Esophagus muscularis mucosa (tissue), 4 donors: Measurements from ENCODE around the gene PDE1C.

Source experiments
- EP300 ChIP-seq: sonication (generic); formaldehyde crosslinking; IDR thresholded peaks from one replicate; pipeline ENCODE4 v1.6.1; 2017; ENCODE audit warnings: antibody characterized with exemption
- POLR2A ChIP-seq: fragments of 450-650 bp; IDR thresholded peaks from one replicate; pipeline ENCODE4 v1.6.1; 2017; ENCODE audit warnings: antibody characterized with exemption, moderate library complexity, mild to moderate bottlenecking, low read depth
- POLR2AphosphoS5 ChIP-seq, 2 donors: sonication (generic); formaldehyde crosslinking; IDR thresholded peaks; one replicate each; pipeline ENCODE4 v1.6.1; 2017; ENCODE audit warnings: antibody characterized with exemption in 2 of 2
- TF ChIP-seq, protein P1 (sequence below), 3 experiments: fragments of 200-600 bp in 2 of 3; fragments of 450-650 bp in 1 of 3; sonication (generic) in 2 of 3; IDR thresholded peaks; one replicate each; pipeline ENCODE4 v1.5.1; 2017 to 2019; ENCODE audit warnings: antibody characterized with exemption in 3 of 3, mild to moderate bottlenecking in 2 of 3, moderate library complexity in 1 of 3

DNA sequence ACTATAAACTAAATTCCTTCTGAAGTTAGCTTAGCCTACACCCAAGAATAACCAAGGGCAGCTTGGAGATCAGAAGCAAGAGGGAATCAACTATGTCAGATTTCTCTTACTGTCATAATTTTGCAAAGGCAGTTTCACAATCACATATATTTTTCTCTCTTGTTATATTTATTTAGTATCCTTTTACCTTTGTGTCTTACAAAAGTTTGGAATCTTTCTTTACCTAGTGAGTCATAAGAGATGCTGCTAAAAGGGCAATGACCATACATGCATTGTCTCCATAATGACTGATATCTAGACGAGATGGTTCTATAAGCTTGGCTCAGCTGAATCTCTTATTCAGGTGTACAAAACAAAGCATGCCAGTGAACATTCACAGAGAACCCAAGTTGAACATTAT is 322.1 kb downstream of the PDE1C start:
- TF ChIP-seq POLR2A (no peak), EP300 (no peak), POLR2AphosphoS5 (IDR thresholded peaks at IDR 0.05) (no peak)
- TF ChIP-seq, protein P1, sequence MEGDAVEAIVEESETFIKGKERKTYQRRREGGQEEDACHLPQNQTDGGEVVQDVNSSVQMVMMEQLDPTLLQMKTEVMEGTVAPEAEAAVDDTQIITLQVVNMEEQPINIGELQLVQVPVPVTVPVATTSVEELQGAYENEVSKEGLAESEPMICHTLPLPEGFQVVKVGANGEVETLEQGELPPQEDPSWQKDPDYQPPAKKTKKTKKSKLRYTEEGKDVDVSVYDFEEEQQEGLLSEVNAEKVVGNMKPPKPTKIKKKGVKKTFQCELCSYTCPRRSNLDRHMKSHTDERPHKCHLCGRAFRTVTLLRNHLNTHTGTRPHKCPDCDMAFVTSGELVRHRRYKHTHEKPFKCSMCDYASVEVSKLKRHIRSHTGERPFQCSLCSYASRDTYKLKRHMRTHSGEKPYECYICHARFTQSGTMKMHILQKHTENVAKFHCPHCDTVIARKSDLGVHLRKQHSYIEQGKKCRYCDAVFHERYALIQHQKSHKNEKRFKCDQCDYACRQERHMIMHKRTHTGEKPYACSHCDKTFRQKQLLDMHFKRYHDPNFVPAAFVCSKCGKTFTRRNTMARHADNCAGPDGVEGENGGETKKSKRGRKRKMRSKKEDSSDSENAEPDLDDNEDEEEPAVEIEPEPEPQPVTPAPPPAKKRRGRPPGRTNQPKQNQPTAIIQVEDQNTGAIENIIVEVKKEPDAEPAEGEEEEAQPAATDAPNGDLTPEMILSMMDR (IDR thresholded peaks at IDR 0.05): no peak
